Right lobe of liver (tissue), 4 donors: ENCODE data around the gene POT1.

Source experiments
- POLR2A ChIP-seq: fragments of 450-650 bp; IDR thresholded peaks from one replicate; pipeline ENCODE4 v1.6.1; 2017; ENCODE audit warnings: antibody characterized with exemption, mild to moderate bottlenecking
- TF ChIP-seq, protein P1 (sequence below), 4 donors: fragments of 200-600 bp in 3 of 4; fragments of 450-650 bp in 1 of 4; IDR thresholded peaks; one replicate each; pipeline versions ENCODE4 v1.5.1 to v1.8.0; 2016 to 2022; ENCODE audit warnings: antibody characterized with exemption in 4 of 4, mild to moderate bottlenecking in 2 of 4
- donor health status: DM: no; HTN: no; CAD: no.
- donor health status: DM: no; HTN: no; CAD: no.
- donor health status: DM: no; HTN: yes; CAD: no.

DNA sequence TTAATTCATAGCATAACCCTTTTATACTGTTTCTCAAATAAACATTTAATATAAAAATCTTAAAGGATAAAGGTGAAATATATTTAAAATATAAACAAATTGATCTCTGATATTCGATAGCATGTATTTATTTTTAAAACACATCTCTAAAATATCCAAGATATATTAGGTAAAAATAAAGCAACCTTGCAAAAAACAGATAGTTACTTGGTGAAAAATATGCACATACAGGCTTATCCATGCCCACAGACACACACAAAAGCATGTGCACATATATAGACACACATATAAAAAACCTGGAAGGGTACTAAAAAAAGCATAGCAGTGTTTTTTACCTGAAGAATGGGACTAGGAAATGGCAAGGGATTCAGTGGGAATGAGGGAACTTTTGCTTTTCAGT is 19.8 kb downstream of the POT1 start:
- TF ChIP-seq, protein P1, sequence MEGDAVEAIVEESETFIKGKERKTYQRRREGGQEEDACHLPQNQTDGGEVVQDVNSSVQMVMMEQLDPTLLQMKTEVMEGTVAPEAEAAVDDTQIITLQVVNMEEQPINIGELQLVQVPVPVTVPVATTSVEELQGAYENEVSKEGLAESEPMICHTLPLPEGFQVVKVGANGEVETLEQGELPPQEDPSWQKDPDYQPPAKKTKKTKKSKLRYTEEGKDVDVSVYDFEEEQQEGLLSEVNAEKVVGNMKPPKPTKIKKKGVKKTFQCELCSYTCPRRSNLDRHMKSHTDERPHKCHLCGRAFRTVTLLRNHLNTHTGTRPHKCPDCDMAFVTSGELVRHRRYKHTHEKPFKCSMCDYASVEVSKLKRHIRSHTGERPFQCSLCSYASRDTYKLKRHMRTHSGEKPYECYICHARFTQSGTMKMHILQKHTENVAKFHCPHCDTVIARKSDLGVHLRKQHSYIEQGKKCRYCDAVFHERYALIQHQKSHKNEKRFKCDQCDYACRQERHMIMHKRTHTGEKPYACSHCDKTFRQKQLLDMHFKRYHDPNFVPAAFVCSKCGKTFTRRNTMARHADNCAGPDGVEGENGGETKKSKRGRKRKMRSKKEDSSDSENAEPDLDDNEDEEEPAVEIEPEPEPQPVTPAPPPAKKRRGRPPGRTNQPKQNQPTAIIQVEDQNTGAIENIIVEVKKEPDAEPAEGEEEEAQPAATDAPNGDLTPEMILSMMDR (IDR thresholded peaks at IDR 0.05), result no peak
- TF ChIP-seq POLR2A, result no peak
